CD1c-positive myeloid dendritic cell (primary cell): Measurements from ENCODE around the gene LIN28A.

Source experiments
- DNase-seq: peaks from one replicate; pipeline ENCODE4 v3.0.0-alpha.2; 2016; ENCODE audit errors: extremely low spot score

The LIN28A gene

DNA sequence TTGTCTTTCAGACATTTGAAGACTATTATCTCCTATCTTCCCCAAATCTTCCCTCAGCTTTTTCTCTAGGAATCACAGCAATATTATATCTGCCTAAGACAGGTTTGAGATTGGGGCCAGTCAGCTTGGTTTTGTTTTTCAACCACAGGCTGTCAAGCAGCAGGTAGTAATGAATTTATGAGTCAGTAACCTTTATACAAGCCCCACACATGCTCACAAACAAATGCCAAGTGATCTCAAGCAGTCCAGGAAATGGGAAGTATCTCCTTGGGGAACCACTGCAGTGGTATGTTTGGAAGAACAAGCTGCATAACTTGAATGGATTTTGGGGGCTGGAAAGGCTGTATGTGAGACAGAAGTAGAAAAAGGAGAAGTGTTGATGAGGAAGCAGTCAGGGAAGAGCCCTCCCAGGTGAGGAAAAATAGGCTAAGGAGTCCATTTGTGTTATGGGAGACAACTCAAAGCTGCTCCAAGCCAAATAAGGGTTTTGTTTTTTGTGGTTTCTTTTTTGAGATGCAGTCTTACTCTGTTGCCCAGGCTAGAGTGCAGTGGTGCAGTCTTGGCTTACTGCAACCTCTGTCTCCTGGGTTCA, 23.6 kb downstream of the LIN28A start:
- peak; percentile 24 for DNase-seq

DNA sequence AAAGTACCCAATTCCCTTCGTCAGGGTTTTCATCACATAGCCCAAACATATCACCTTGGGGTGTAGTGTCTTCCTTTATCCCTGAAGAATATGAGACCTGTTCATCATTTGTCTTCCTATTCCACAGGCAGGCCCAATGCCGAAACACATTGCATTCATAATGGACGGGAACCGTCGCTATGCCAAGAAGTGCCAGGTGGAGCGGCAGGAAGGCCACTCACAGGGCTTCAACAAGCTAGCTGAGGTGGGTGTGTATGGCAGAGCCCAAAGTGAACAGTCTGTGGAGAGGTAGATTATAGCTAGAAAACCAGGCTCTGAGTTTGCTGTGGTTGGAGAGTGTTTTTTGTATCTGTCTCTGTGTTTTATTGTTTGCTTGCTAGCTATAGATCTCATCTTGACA, 27.4 kb downstream of the LIN28A start:
- DNase-seq: no peak

DNA sequence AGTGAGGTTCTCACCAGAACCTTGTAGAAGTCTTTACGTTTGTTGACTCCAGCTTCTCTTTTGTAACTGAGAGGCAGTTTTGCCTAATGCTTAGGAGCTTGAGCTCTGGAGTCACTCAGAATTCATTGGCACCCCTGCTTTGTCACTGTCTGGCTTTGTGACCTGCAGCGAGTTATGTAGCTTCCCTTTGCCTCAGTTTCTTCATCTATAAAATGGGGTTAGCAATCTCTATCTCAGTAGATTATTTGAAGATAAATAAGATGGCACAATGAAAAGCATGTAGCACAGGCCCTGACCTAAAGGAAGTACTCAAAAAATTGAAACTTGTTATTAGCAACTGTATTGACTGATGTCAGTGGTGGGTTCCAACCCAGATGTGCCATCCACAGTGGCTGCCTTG, 29.6 kb downstream of the LIN28A start:
- no peak for DNase-seq

DNA sequence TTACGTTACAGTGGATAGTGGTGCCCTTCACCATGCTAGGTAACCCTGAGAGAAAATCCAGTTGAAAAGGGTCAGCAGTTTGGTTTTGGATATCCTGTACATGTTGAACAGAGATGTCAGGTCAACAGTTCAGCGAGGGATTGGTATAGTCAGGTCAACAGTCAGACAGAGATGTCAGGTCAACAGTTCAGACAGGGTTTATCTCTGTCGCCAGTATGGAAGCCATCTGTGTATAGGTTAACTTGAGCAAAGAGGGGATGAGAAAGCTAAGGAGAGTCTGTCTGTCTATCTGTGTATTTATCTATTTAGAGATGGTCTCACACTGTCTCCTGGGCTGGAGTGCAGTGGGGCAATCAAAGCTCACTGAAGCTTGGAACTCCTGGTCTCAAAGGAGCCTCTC, 39.3 kb downstream of the LIN28A start:
- DNase-seq: no peak

DNA sequence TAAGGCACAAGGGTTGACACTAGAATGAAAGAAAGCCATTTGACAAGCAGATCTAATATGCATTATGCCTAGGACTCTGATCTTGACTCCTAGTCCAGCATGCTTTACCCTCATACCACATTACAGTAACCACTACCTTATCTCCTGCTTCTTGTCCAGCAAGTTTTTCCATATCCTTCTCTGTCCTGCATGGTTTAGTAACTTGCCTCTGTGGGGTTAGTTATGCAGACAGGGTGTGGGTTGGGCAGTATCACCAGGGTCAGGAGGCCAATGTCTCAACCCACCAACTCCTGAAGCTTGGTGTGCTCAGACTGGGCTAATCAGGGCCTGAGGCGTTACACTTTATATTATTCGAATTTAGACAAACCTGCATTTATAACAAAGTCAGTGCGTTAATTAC, 40.3 kb downstream of the LIN28A start:
- DNase-seq: no peak

DNA sequence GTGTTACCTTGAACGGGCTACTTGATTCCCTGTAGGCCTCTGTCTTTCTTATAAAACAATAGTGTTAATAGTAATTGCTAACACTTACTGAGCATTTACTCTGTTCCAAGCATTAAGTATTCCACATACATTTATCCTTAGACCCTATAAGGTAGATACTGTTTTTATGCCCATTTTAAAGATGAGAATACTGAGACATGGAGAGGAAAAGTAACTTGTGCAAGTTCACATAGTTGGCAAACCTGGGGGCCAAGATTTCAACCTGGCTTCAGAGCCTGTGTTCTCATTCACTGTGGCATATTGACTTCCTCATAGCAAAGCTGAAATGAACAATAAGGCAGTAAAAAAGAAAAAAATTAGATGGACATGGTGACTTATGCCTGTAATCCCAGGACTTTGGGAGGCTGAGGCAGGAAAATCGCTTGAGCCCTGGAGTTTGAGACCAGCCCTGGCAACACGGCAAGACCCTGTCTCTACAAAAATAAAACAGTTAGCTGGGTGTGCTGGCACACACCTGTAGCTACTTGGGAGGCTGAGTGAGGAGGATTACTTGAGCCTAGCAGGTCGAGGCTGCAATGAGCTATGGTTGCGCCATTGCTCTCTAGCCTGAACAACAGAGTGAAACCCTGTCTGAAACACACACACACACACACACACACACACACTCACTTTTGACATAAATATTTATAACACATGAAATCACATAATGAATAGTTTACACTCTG, 42.0 kb downstream of the LIN28A start:
- no peak for DNase-seq

DNA sequence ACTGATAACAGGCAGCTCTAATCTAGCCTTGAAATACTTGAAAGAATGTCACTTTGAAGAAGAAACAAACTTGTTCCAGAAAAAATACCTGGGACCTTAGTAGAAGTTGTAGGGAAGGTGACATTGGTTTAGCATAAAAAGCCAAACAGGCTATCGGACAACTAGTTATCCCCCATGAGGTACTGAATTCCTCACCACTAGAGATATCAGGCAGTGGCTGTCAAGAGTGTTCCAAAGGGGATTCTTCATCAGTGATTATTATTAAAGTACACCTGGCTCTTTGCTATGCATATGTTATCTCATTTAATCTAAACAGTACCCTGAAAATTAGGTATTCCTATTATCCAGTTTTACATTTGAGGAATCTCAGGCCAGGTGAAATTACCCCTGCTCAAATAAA, 48.5 kb downstream of the LIN28A start:
- DNase-seq: no peak

DNA sequence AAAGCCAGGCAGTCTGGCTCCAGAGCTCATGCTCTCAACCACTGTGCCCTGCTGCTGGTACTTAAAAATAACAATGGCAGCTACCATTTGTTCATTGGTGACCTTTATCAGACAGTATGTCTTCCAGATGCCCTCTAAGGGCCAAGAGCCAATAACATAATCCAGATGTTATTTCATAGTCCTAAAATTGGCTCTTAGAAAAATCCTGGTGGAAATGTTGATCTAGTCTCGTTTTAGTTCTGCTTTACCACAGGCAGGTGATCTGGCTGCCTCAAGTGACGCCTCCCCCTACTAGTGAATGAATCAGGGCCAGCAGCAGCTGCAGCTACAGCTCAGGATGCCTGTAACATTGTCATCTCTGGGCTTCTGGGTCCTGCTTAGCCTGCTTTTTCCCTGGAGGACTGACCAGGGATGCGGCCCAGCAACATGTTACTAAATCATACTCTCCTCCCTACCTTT, 49.0 kb downstream of the LIN28A start:
- no peak for DNase-seq

DNA sequence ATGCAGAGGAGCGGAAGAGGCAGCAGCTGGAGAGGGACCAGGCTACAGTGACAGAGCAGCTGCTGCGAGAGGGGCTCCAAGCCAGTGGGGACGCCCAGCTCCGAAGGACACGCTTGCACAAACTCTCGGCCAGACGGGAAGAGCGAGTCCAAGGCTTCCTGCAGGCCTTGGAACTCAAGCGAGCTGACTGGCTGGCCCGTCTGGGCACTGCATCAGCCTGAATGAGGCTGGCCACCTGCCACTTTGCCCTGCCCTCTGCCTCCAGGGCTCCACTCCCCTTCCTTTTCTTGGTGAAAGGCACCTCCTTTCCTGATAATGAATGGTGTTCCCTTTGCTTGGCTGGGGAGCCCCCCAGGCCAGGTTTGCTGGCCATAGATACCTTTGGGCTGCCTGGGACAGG, 58.3 kb downstream of the LIN28A start:
- DNase-seq: no peak

DNA sequence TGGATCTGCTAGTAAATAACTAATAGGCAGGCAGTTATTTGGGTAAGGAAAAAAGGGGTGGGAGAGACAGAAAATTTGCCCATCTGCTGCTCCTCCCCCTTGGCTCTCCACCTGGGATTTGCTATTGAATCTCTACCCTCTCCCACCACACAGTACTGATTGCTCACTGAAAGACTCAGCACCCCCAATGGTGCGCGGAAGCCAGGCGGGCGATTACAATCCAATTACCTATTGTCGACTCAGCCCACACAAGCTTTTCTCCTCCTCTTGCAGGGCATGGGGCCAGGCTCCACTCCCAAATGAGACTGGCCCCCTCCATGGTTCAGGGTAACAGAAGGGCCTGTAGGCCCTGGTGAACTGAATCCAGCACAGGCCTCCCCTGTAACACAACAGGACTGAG, 58.9 kb downstream of the LIN28A start:
- DNase-seq: no peak

DNA sequence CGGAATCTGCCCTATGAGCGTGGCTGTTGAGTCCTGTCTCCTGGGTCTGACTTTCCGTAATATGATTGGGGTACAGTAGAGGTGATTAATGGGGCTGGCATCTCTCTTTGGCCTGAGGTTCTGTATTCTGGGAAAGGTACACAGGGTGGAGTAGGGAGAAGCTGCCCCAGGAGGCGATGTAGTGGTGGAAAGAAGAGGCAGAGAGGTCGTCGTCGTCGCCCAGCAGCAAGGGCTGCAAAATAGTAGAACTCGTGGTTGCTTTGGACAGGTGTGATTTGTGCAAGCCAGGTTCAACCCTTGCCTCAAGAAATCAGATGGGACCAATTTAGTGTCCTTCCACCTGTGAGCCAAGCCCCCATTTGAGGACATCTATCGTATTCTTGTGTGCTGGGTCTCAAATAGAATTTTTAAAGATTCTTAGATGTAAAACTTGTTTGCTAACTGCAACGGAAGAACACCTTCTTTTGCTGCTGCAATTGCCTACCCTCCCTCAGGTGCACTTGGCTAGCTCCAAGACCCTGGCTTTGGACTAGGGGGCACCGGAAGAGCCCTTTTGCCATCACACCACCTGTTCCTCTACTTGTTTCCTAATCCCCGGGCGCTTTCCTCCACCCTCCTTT, 60.4 kb downstream of the LIN28A start:
- no peak for DNase-seq

DNA sequence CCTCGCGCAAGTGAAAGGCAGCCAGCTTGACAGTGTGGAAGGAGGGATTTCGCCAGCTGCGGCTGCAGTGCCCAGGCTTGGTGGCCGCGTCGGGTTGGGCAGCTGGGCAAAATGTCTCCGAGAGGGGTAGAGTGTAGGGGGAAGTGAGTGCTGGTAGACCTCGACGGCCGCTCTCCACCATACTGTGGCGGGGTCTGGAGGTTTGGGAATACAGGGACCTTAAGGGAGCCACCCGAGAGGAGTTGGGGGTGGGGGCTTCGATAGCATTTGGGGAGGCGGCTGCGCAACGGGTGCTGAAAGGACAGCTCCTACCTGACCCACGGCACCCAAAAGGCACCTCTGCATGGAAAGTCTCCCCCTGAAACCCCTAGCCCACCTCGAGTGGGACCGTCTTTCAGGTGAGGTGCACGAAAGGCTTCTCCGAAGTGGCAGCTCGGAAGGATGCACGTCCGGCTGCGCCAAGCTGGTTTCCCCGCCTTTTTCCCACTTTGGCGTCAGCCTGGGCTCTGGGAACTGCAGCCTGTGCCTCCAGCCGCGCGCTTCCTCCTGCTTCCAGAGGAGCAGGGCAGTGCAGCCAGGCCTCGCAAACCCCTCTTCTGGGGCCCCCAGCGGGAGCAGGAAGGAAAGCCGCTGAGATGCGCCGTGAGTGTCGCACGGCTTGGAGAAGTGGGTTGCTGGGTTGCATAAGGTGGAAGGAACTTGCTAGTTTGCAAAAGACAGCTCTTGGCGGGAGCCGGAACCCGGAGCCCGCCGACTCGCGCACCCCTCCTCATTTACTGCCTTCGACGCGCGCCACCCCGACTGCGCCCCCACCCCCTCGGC, 61.1 kb downstream of the LIN28A start:
- peak; percentile 91 for DNase-seq

DNA sequence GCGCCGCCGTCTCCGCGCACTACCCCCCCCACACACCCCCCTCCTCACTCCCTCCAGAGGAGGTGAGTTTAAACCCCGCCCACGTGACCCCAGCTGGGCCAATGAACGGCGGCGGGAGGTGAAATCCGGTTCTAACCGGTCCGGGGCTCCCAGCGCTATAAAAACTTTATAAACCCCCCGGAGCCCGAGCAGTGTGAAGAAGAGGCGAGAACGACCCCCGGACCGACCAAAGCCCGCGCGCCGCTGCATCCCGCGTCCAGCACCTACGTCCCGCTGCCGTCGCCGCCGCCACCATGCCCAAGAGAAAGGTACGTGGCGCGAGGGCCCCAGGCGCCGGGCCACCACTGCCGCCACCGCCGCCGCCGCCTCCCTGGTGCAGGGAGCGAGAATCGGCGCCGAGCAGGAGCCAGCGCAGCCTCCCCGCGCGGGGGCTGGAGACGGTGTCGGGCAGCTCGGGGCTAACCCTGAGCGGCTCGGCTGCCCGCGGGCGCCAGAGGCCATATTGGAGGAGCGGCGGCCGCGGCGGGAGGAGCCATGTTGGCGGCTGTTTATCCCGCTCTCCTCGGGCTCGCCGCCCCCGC, 61.8 kb downstream of the LIN28A start, which contains the start of gene HMGN2:
TSS of gene HMGN2 (plus strand) at position 121 of the 581 bp plus-strand sequence. CDS start at position 294, 173 bp downstream.
- peak; percentile 85 for DNase-seq

DNA sequence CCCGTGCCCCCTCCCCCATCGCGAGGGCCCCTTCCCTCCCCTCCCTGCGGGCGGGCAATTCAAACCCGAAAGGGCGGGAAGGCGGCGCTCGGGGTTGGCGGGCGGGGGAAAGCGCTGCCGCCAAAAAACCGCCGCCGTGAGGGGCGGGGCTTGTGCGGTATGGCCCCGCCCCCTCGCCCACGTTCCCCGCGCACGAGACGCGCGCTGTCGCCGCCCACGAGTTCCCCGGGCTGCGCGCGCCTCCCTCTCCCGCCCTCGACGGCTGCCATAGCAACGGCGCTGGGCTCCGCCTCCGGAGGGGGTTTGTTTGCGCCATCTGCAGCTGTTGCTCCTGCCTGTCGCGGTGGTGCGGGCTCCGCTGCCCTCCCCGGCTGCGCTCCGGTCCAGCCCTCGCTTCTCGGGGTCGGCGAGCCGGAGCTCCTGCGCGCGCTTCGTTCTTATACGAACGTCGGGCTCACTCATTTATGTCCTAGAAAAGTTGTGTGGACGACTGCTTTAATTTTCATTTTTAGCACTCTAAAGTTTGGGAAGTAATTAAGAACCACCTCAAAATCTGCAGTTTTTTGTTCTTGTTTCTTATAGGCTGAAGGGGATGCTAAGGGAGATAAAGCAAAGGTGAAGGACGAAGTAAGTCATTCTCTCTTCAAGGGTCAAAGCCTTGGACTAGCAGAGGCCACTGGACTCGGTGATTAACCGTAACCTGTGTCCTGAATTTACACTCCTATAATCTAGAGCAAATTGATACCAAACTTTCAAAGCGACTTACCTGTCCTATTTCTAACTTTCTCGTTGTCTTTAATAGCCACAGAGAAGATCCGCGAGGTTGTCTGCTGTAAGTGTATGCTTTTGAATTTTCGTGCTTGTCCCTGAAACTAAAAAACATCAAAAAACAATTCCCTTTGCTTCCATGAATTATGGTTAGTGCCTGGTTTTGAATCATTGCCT, 62.6 kb downstream of the LIN28A start:
- DNase-seq: peak; percentile 98

DNA sequence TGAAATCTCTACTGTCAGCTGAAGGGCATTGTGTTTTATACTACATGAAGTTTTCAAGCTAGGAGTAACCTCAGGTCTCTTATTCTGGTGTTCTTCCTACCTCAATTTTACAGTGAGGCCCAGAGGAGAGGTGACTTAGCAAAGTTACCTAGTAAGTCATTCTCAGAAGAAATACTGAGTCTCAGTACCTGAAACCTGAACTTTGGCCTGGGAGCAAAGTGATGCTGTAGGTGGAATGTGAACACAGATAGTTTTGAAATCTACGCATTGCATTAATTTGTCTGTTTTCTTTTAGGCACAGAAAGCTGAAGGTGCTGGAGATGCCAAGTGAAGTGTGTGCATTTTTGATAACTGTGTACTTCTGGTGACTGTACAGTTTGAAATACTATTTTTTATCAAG, 64.2 kb downstream of the LIN28A start:
- DNase-seq: no peak

DNA sequence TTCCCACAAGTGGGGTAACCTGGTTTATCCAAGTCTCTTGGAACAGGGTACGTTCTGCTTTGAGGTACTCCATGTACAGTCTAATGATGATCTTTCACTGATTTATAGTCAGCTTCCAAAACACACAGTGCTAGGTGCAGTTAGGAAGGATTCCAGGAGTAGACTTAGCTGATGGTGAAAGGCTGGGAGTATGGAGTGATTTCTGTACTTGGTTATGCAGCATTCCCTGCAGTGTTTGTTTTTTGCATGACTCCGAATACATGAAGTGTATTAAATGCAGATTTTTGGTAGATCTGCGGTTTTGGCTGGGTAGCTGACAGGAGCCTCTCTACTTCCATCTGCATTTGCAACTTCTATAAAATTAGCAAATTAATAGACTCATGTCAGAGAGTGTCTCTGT, 65.4 kb downstream of the LIN28A start:
- no peak for DNase-seq

DNA sequence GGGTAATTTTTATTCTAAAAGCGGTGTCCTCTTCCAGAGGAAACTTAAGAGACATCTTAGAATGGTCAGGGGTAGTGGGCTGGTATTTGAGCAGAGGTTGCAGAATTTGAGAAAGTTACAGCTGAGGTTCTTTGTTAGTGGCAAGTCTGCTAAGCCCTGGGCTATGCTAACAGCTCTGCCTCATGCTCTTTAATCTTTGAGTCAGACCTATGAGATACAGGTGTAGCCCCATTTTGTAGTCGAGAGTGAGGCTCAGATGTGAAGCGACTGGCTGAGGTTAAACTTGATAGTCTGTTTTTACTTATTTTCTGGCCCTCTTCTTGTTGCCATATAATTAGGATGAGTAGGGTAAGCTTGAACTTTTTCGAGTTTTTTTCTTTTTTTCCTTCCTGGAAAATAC, 66.3 kb downstream of the LIN28A start:
- DNase-seq: no peak

DNA sequence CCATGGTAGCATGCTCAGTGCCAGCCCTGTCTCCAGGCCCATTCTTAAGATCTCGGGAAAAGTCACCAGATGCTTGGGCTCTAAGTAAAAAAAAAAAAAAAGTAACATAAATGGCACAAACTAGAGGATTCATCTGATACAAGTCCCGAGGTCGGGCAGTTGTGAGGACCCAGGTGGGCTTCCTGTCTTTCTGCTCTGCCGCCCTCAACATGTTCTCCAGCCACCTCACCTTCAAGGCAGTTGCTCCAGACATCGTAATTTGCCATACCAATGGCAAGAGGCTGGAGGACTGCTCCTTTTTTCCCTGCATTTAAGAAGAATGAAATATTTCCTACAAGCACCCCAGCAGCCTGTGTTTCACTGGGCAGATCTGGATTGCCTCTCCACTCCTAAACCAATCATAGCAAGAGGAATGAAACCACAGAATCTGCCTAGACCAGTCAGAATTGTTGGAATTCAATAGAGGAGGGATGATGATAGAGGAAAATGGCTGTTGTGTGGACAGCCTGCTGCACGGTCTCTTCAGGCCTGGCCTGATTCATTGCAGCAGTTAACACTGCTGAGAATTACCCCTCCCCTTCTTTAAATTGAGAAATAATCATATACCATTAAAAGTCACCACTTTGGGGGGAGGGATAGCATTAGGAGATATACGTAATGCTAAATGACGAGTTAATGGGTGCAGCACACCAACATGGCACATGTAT, 67.0 kb downstream of the LIN28A start:
- DNase-seq: no peak

DNA sequence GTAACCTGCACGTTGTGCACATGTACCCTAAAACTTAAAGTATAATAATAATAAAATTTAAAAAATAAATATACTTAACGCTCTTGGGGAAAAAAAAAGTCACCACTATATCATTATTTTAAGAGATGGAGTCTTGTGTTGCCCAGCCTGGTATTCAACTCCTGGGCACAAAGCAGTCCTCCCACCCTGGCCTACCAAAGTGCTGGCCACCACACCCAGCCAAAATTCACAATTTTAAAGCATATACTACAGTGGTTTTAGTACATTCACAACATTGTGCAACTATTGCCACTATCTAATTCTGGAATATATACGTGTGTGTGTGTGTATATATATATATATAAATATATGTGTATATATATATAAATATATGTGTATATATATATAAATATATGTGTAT, 67.5 kb downstream of the LIN28A start:
- no peak for DNase-seq

DNA sequence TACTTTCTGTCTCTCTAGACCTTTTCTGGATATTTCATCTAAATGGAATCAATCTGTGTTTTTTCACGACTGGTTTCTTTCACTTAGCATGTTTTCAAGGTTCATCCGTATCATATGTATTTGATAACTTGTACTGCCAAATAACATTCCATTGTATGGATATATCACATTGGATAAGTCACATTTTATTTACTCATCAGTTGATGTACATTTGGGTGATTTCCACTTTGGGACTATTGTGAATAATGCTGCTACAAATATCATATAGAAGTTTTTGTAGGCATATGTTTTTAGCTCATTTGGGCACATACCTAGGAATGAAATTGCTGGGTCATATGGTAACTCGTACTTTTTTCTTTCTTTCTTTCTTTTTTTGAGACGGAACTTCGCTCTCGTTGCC, 68.4 kb downstream of the LIN28A start:
- no peak for DNase-seq
